Endothelial cell of umbilical vein (primary cell): ENCODE measurements around the gene PLOD2. TPM values are rescaled to one million over a fixed set of nuclear protein-coding genes. Genes with fewer than 3 reads are reported as not detected.

ENCODE experiments used
- BruUV-seq: library from RNA; stranded (reverse); fragments of 400-500 nt; replicated peaks from 2 replicates; lab custom pipeline; 2021; lab: Mats Ljungman, UMichigan
- CTCF ChIA-PET: fragments of 300-600, 350-600 bp; sonication (Branson Sonifier 250); formaldehyde crosslinking; loops from one replicate; lab custom pipeline; 2021; ENCODE audit warnings: antibody characterized with exemption, inconsistent platforms; lab: Charles Lee
- POLR2A ChIA-PET: fragments of 300-600, 350-600 bp; sonication (Branson Sonifier 250); formaldehyde crosslinking; loops from one replicate; lab custom pipeline; 2021; ENCODE audit warnings: antibody characterized with exemption, inconsistent platforms; lab: Charles Lee
- DNase-seq: peaks from one replicate; pipeline ENCODE4 v3.0.0-alpha.2; 2011; ENCODE audit warnings: low read depth, low spot score
- FAIRE-seq: peaks from 2 replicates; lab custom pipeline; 2011; peaks lifted over from hg19 to GRCh38; lab: Jason Lieb, UNC
- H2AFZ ChIP-seq: 2 replicates; pipeline ENCODE4 v1.6.0; 2012; ENCODE audit warnings: low read depth, low read length, control low read depth, inconsistent platforms
- H3K27ac ChIP-seq: 2 replicates; pipeline ENCODE4 v1.5.1; 2011; ENCODE audit warnings: low read depth, mild to moderate bottlenecking, control low read depth, low read length, moderate library complexity; ENCODE audit not compliant: insufficient read depth
- H3K27me3 ChIP-seq, 2 experiments: 2 replicates each; pipeline versions ENCODE4 v1.6.0 to v1.6.1; 2011; ENCODE audit warnings: low read length in 2 of 2, mixed read lengths in 1 of 2; ENCODE audit not compliant: control insufficient read depth in 2 of 2, insufficient read depth in 2 of 2
- H3K36me3 ChIP-seq, 2 experiments: 2 replicates in 1 of 2; 3 replicates in 1 of 2; pipeline ENCODE4 v1.5.1; 2011; ENCODE audit warnings: low read length in 2 of 2, mild to moderate bottlenecking in 1 of 2, moderate library complexity in 1 of 2; ENCODE audit not compliant: control insufficient read depth in 2 of 2, insufficient read depth in 2 of 2; ENCODE audit errors: extremely low read depth in 1 of 2
- H3K4me1 ChIP-seq: 3 replicates; pipeline ENCODE4 v1.5.1; 2011; ENCODE audit warnings: mild to moderate bottlenecking, low read length; ENCODE audit not compliant: control insufficient read depth, insufficient read depth; ENCODE audit errors: extremely low read depth
- H3K4me2 ChIP-seq: 2 replicates; pipeline ENCODE4 v1.6.1; 2011; ENCODE audit warnings: low read length, control low read depth, mixed read lengths; ENCODE audit not compliant: insufficient read depth
- H3K4me3 ChIP-seq, 3 experiments: fragments of 200-600 bp in 1 of 3; sonication (generic), shearing (Covaris generic) in 1 of 3; replicated peaks in 1 of 3; 2 replicates each; pipeline ENCODE4 v1.5.1; 2011 to 2016; ENCODE audit warnings: control low read depth in 3 of 3, low read length in 3 of 3, mild to moderate bottlenecking in 2 of 3, inconsistent platforms in 1 of 3, low read depth in 1 of 3, moderate library complexity in 1 of 3; ENCODE audit not compliant: insufficient read depth in 1 of 3
- H3K79me2 ChIP-seq: 2 replicates; pipeline ENCODE4 v1.6.0; 2012; ENCODE audit warnings: low read length, inconsistent platforms; ENCODE audit not compliant: control insufficient read depth, insufficient read depth
- H3K9ac ChIP-seq: replicated peaks from 2 replicates; pipeline ENCODE3; 2011; ENCODE audit warnings: low read length, control low read depth; ENCODE audit not compliant: insufficient read depth; ENCODE audit errors: extremely low read depth
- H3K9me1 ChIP-seq: replicated peaks from 3 replicates; pipeline ENCODE4 v1.6.0; 2011; ENCODE audit warnings: mild to moderate bottlenecking, low read length; ENCODE audit not compliant: control insufficient read depth, insufficient read depth; ENCODE audit errors: extremely low read depth
- H3K9me3 ChIP-seq: replicated peaks from 2 replicates; pipeline ENCODE4 v1.5.1; 2012; ENCODE audit warnings: low read length, inconsistent platforms; ENCODE audit not compliant: control insufficient read depth, insufficient read depth
- H4K20me1 ChIP-seq: replicated peaks from 2 replicates; pipeline ENCODE3; 2011; ENCODE audit warnings: mild to moderate bottlenecking, low read length; ENCODE audit not compliant: control insufficient read depth, insufficient read depth; ENCODE audit errors: extremely low read depth
- JUN ChIP-seq: IDR thresholded peaks from 2 replicates; pipeline ENCODE4 v1.6.1; 2011; ENCODE audit warnings: borderline replicate concordance, low read depth; ENCODE audit not compliant: insufficient read length, insufficient read depth
- dilution Hi-C: fragments of 300-500 bp; cut with MboI; formaldehyde crosslinking; loops from one replicate; pipeline ENCODE4 v1.15.0; 2019; ENCODE audit warnings: low sequenced_read_pairs; ENCODE audit not compliant: extremely low pct_ligation_motif_present
- intact Hi-C: fragments of 100-400 bp; cut with micrococcal nuclease; formaldehyde crosslinking; loops from one replicate; pipeline ENCODE4 v1.10.0; 2022
- polyA plus RNA-seq, 4 experiments: library from polyadenylated mRNA; depleted of rRNA in 3 of 4; stranded (reverse) in 3 of 4; unstranded in 1 of 4; fragments of >200 nt; gene quantifications; 2 replicates each; pipeline versions ENCODE4 v1.2.1 to v1.2.3, GENCODE V29; 2011 to 2012; ENCODE audit warnings: missing spikeins in 1 of 4
- total RNA-seq: library from RNA; stranded (reverse); gene quantifications from 2 replicates; pipeline ENCODE4 v1.2.3, GENCODE V29; 2021
- TF ChIP-seq, protein P1 (sequence below), 2 donors: IDR thresholded peaks; 1 replicate in 1 of 2; 2 replicates in 1 of 2; pipeline ENCODE4 v1.5.1; 2011; ENCODE audit warnings: low read length in 2 of 2, mild to moderate bottlenecking in 2 of 2, moderate library complexity in 2 of 2, control low read depth in 1 of 2, inconsistent platforms in 1 of 2, low read depth in 1 of 2; ENCODE audit not compliant: insufficient read depth in 1 of 2; ENCODE audit errors: extremely low read depth in 1 of 2

Gene PLOD2
- total and polyA plus RNA-seq, 2 donors (not counting 3 experiments of a cell fraction or from before 2014, with no cell fraction given) = 36.1 to 193 TPM

DNA sequence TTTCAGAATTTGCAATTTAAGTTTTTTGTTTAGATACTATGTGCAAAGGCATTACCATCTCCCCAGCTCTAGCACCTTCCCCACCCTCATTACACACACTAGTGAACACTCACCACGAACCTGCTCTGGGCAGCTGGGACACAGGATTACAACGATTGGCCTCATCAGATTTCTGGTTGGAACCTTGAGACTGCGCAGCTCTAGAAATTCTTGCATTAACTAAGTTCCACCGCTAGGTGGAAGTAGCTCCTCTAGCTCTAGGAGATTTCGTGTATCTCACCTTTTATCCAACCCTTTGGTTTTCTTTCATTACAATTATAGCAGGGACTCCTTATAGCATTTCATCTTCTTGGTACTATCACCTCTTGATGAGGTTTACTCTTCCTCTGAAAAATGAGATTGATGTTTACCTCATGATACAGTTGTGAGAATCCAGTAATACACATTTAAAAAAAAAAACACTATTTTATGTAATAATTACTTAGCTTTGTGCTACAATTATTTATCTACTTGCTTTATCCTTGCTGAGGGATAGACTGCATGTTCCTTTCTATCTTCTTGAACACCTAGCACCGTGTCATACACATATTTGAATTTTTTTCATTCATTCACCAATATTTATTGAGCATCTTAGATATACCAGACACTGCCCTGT lies 28.7 kb upstream of the PLOD2 start:
- Histone ChIP-seq H4K20me1 (no peaks in the 10 kb centered on the region), H3K4me2 (no peak overlapping the region), H3K27me3 (no peaks in the 10 kb centered on the region), H3K9ac (no peak overlapping the region), H3K9me3 (no peaks in the 10 kb centered on the region), H3K4me1 (peaks cover 21% of the 10 kb centered on the region), H3K9me1 (no peaks in the 10 kb centered on the region), H2AFZ (no peak overlapping the region), H3K27ac (peak overlapping the region; percentile 43), H3K79me2 (no peaks in the 10 kb centered on the region), H3K4me3 (no peak overlapping the region), H3K36me3 (peaks cover 0 to 13% of the 10 kb centered on the region in 2 experiments)
- ChIA-PET POLR2A (interaction anchor here (1.0 to 3.2 kb wide), 2 partner anchors 29 to 137 kb away, joined by 7 to 20 read pairs; partner anchors contain the start of gene PLOD2), CTCF (interaction anchor here (0.6 to 5.1 kb wide), 48 partner anchors 8 to 451 kb away, joined by 3 to 347 read pairs (median 6); partner anchors contain the start of gene PLOD2)
- peak; percentile 70 for DNase-seq
- dilution Hi-C loops = no loop called here
- intact Hi-C loops = loop anchor here (1.0 to 10.0 kb wide), 5 partner anchors 33 to 445 kb away; no protein-coding TSS in a partner anchor
- peak; percentile 75 for FAIRE-seq
- TF ChIP-seq, protein P1, sequence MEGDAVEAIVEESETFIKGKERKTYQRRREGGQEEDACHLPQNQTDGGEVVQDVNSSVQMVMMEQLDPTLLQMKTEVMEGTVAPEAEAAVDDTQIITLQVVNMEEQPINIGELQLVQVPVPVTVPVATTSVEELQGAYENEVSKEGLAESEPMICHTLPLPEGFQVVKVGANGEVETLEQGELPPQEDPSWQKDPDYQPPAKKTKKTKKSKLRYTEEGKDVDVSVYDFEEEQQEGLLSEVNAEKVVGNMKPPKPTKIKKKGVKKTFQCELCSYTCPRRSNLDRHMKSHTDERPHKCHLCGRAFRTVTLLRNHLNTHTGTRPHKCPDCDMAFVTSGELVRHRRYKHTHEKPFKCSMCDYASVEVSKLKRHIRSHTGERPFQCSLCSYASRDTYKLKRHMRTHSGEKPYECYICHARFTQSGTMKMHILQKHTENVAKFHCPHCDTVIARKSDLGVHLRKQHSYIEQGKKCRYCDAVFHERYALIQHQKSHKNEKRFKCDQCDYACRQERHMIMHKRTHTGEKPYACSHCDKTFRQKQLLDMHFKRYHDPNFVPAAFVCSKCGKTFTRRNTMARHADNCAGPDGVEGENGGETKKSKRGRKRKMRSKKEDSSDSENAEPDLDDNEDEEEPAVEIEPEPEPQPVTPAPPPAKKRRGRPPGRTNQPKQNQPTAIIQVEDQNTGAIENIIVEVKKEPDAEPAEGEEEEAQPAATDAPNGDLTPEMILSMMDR (IDR thresholded peaks at IDR 0.05; ENCODE audit: extremely low read depth in 1 of 2, insufficient read depth in 1 of 2, low read depth in 1 of 2, low read length in 2 of 2) = peak; percentile 62 to 68
- TF ChIP-seq JUN = no peak
- no TSS peak for BruUV-seq
